ENCODE measurements around the gene RPS6KA2. TPM values are rescaled to one million over a fixed set of nuclear protein-coding genes. Genes with fewer than 3 reads are reported as not detected.

The RPS6KA2 gene
- polyA plus RNA-seq, 1 experiment, result 70.9 TPM

DNA sequence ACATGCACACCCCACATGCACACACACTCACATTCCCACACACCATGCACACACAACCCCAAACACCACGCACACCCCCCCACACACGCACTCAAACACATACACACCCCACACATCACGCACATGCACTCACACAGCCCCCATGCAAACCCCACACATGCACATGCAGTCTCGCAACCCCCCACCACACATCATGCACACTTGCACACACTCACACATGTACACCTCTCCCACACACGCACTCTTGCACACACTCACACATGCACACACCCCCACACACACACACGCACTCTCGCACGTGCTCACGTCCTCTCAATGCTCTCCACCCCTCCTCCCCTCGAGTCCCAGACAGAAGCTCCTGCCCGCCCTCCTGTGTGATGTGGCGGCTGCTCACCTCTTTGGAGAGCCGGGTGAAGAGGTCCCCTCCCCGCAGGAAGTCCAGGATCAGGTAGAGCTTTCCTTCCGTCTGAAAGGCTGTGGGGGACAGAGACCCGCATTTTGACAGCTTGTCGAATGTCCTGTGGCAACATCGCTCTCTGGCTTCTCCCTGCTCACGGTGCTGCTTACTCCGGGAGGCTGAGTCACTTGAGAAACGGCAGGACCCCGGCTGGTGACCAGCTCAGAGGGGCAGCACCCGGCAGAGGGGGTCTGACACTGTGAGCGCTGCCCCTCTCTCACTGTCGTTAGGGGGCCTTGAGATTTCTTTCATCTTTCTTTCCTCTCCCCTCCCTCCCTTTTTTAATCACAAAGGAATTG lies 119.1 kb downstream of the RPS6KA2 start:
- Histone ChIP-seq H3K27ac (ENCODE audit: low read depth, low read length) (no peak overlapping the region), H3K27me3 (ENCODE audit: control insufficient read depth, insufficient read depth, low read length) (no peaks in the 10 kb centered on the region), H3K4me3 (ENCODE audit: low read depth, low read length) (no peak overlapping the region), H3K9me3 (ENCODE audit: control insufficient read depth, insufficient read depth, low read length) (no peaks in the 10 kb centered on the region; the same call in 1 of the 2 replicates)
- CTCF ChIA-PET, result no interaction called here
- TF ChIP-seq, protein P1, sequence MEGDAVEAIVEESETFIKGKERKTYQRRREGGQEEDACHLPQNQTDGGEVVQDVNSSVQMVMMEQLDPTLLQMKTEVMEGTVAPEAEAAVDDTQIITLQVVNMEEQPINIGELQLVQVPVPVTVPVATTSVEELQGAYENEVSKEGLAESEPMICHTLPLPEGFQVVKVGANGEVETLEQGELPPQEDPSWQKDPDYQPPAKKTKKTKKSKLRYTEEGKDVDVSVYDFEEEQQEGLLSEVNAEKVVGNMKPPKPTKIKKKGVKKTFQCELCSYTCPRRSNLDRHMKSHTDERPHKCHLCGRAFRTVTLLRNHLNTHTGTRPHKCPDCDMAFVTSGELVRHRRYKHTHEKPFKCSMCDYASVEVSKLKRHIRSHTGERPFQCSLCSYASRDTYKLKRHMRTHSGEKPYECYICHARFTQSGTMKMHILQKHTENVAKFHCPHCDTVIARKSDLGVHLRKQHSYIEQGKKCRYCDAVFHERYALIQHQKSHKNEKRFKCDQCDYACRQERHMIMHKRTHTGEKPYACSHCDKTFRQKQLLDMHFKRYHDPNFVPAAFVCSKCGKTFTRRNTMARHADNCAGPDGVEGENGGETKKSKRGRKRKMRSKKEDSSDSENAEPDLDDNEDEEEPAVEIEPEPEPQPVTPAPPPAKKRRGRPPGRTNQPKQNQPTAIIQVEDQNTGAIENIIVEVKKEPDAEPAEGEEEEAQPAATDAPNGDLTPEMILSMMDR (IDR thresholded peaks at IDR 0.05; ENCODE audit: low read depth, low read length), result no peak
- DNase-seq (ENCODE audit: low read depth, low spot score), result no peak
- POLR2A ChIA-PET, result no interaction called here

DNA sequence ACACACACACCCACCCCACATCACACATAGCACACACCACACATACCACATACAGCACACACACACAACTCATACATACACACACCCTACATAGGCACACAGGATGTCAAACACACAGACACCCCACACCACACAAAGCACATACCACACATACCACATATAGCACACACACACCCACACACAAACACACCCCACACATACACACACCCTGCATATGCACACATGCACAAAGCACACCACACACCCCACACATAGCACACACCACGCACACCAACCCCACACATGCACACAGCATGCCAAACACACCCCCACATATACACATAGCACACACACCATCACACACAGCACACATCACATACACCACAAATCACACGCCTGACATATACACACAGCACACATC lies 119.7 kb downstream of the RPS6KA2 start:
- no peak overlapping the region for H3K4me3 ChIP-seq (ENCODE audit: low read depth, low read length)
- H3K9me3 ChIP-seq (ENCODE audit: control insufficient read depth, insufficient read depth, low read length), result no peaks in the 10 kb centered on the region; the same call in 1 of the 2 replicates
- DNase-seq (ENCODE audit: low read depth, low spot score), result no peak
- no peak overlapping the region for H3K27ac ChIP-seq (ENCODE audit: low read depth, low read length)
- no peaks in the 10 kb centered on the region for H3K27me3 ChIP-seq (ENCODE audit: control insufficient read depth, insufficient read depth, low read length)
- TF ChIP-seq, protein P1 (IDR thresholded peaks at IDR 0.05; ENCODE audit: low read depth, low read length), result no peak
- CTCF ChIA-PET, result no interaction called here
- POLR2A ChIA-PET, result no interaction called here

DNA sequence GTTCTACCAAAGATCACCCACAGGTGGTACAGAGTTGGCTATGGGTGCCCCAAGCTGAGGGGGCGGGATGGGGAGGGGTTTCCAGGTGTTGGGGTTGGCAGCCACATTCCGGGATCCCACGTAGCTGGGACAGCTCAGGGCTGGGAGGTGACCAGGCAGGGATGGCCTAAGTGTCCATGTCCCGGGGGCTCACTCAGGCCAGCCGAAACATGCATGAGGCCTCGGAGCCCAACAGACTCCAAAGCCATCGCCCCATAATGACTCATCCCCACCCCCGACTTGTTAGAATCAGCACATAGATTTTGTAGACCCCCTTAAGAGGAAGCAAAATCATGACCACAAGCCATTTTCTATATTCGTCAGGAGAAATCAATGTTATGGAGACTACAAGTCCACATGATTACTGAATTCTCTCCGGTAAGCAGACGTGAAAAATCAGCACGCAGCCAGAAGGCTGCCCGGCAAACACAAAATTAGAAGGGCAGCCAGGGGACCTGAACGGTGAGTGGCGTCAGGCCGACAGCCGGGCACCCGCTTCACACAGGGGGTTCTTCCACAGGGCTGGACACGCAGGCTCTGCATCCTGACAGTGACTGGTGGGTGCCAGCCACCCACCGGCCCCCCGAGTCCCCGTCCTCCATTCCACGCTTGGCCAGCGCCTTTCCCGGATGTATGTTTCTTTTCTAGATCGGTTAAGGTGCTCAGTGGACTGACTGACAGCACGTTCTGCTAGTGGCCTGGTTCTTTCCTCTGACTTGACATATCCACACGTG lies 121.7 kb downstream of the RPS6KA2 start:
- TF ChIP-seq, protein P1 (IDR thresholded peaks at IDR 0.05; ENCODE audit: low read depth, low read length), result no peak
- Histone ChIP-seq H3K4me3 (ENCODE audit: low read depth, low read length) (no peak overlapping the region), H3K9me3 (ENCODE audit: control insufficient read depth, insufficient read depth, low read length) (no peaks in the 10 kb centered on the region; the same call in 1 of the 2 replicates), H3K27me3 (ENCODE audit: control insufficient read depth, insufficient read depth, low read length) (no peaks in the 10 kb centered on the region), H3K27ac (ENCODE audit: low read depth, low read length) (no peak overlapping the region)
- no peak for DNase-seq (ENCODE audit: low read depth, low spot score)
- ChIA-PET CTCF (no interaction called here), POLR2A (no interaction called here)

DNA sequence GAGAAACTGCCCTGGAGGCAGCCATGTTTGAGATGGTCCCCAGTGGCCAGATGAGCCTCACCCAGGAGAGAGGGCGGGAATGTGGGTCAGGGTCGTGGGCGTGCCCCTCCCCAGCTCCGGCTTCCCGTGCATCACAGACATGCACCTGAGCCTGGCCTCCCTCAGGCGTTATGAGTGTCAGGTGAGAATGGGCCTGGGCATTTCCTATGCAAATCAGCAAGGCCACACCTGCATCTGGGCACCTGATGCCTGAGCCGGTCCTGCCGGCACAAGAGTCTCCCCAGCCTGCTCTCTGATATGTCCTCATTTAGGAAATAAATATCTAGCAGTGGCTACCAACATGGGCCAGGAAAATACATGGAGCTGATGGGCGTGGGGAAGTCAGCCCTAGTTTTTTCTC lies 123.0 kb downstream of the RPS6KA2 start:
- TF ChIP-seq, protein P1 (IDR thresholded peaks at IDR 0.05; ENCODE audit: low read depth, low read length), result no peak
- POLR2A ChIA-PET, result no interaction called here

DNA sequence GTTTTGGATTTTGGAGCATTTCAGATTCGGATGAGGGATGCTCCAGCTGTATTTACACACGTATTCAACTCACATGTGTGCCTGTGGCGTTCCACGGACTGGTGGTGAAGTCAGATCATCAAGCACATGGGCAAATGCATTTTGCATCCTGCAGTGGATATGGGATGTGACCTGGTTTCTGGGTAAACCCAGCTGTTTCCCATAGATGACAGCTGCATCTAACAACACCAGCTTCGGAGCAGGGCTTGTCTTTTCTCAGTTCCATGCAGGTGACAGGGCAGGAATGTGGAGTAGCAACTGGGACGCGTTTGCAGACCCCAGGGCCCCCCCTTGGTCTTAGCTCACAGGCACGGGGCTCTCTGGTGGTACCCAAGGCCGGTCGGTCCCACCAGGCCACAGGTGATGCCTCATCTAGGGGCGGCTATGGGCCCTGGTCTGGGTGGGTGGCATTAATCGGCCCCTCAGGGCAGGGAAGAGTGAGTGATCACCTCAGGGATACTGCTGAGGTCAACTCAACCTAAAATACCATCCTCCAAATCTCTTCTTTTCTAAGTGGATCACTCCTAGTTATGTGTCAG lies 123.8 kb downstream of the RPS6KA2 start:
- no peaks in the 10 kb centered on the region; the same call in 1 of the 2 replicates for H3K9me3 ChIP-seq (ENCODE audit: control insufficient read depth, insufficient read depth, low read length)
- TF ChIP-seq, protein P1 (IDR thresholded peaks at IDR 0.05; ENCODE audit: low read depth, low read length), result no peak
- no peak for DNase-seq (ENCODE audit: low read depth, low spot score)
- ChIA-PET CTCF (no interaction called here), POLR2A (no interaction called here)
- H3K27ac ChIP-seq (ENCODE audit: low read depth, low read length), result no peak overlapping the region
- no peak overlapping the region for H3K4me3 ChIP-seq (ENCODE audit: low read depth, low read length)
- H3K27me3 ChIP-seq (ENCODE audit: control insufficient read depth, insufficient read depth, low read length), result no peaks in the 10 kb centered on the region

More for the DNA sequence above, 123.0 kb downstream of the RPS6KA2 start:
- Histone ChIP-seq H3K27ac (ENCODE audit: low read depth, low read length) (no peak overlapping the region), H3K27me3 (ENCODE audit: control insufficient read depth, insufficient read depth, low read length) (no peaks in the 10 kb centered on the region), H3K9me3 (ENCODE audit: control insufficient read depth, insufficient read depth, low read length) (no peaks in the 10 kb centered on the region; the same call in 1 of the 2 replicates), H3K4me3 (ENCODE audit: low read depth, low read length) (no peak overlapping the region)
- CTCF ChIA-PET, result no interaction called here
- no peak for DNase-seq (ENCODE audit: low read depth, low spot score)

Measured in AG04450 (cell line).